GM21619 (cell line): ENCODE measurements around the gene ATF6.
"Not testable (repeated sequence)": the region's sequence is repeated elsewhere in the genome, so short reads cannot be mapped to it uniquely, and the experiment has no call there.

ENCODE experiments used
- ATAC-seq: cut with Tn5 transposase; IDR thresholded peaks from one replicate; pipeline ENCODE4 v1.9.1; 2021; ENCODE audit not compliant: unreplicated experiment

ATF6 gene

DNA sequence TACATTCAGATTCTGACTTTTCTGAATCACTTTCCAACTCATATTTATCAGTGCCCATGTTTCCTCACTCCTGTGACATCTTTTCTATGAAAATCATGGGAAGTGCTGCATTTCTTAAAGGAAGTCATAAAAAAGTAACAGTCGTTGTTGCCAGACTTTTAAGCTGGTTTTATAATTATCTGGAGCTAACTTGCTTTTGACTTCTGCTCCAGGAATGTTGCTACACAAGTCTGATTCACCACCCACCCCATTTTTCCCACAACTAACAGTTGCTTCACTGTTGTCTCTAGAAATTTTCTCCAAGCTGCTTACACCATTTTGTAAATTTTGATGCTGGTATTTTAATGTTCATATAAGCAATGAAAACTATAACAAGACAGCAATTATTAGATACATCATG, 32.6 kb upstream of the ATF6 start:
- ATAC-seq, result no peak

- ATAC-seq, result no peak
Measured at GRCh38 chr1:161735837-161736236, 30.3 kb upstream of the ATF6 start.

- no peak for ATAC-seq
Measured at GRCh38 chr1:161736335-161736969, 29.7 kb upstream of the ATF6 start.

DNA sequence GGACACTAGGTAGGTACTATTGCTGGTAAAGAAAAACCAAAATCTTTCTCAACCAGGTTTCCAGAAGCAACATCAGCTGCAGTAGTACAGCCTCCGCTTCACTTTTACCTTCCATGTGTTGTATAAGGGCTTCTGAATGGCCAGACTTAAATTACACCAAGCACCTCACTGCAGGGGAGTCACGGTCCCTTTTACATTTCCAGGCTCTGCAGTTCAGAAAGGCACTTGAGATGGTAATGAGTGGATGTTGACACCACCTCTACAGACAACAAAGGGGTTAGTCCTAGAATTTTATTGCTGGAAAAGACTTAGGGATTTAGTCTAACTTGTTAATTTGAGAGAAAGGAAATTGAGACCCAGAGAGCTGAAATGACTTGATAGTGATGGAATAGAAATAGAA, 28.5 kb upstream of the ATF6 start:
- no peak for ATAC-seq

DNA sequence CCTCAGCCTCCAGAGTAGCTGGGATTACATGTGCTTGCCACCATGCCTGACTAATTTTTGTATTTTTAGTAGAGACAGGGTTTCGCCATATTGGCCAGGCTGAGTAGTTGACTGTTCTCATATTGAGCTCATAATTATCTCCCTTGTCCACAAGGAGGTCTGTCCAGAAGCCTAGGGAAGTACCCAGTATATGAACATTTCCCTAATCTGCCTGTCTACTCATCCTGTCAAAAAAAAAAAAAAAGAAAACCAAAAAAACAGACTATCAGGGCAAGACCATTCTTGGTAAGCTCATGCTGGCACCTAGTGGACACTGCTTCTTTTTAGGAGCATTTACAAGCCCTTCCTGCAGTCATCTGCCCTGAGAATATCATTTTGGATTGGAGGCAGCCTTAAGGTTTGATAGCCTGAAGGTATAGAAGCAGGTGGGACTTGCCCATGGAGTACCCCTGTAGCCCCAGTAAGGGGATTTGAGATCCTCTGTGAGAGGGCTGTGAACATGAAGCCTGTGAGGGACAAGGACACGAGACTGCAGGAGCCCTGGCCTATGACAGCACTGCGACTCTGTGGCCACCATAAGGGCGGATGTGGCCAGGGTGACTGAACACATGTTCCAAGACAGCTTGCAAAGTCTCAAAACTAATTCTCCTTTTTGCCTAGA, 27.4 kb upstream of the ATF6 start:
- peak; percentile 69 for ATAC-seq

DNA sequence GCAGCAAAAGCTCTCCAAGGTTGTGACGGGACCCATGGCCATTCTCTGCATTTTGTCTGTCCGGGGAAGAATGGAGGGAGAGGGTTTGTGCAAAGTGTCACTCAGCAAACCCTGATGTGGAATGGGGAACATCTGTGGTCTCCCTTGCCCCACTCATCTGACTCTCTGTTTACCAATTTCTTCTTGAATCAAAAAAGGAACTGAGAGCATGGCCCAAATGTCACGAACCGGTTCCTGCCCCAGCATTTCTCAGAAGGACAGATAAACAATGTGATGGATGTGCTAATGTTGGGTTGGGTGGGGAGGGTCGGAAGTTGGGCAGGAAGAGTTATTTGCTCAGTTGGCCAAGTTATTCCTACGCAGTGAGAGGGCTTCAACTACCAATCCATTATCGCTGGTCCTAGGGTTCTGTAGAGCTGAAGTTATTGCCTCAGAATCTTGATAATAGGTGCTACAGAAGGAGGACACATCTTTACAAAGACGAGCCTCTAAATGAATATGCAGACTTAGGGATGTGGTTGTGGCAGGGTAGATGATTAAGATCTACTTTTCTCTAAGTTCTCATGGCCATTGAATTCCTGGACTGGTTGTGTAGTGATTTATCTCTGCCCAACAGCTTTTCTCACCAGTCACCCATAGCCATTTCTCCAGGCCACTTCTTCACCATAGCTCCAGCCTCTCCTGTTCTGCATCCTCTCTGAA, 26.1 kb upstream of the ATF6 start:
- ATAC-seq, result peak; percentile 22

DNA sequence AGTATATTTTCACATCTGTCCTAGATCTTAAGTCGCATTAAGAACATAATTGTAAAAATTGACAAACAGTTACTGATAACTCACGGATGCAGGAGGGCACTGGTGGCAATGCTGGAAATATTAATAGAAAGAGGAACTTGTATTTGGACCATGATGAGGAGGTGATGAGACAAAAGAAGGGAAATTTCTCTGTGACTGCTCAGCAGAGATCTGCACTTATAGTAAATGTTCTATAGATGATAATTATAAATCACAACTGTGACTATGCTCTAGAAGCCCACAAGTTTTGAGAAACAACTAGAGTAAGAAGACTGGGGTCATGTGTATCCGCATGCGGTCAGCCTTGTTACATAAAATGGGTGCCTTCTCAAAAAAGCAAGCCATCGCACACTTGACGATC, 25.2 kb upstream of the ATF6 start:
- ATAC-seq, result no peak

GRCh38 chr1:161743231-161743630, 22.9 kb upstream of the ATF6 start:
- ATAC-seq, result no peak

GRCh38 chr1:161747801-161748200, 18.3 kb upstream of the ATF6 start:
- no peak for ATAC-seq

GRCh38 chr1:161749509-161750407, 16.4 kb upstream of the ATF6 start, which contains the start of gene DUSP12:
DUSP12 (plus strand) TSS chr1:161749786; CDS start chr1:161749802, 16 bp downstream.
- ATAC-seq, result peak; percentile 97

DNA sequence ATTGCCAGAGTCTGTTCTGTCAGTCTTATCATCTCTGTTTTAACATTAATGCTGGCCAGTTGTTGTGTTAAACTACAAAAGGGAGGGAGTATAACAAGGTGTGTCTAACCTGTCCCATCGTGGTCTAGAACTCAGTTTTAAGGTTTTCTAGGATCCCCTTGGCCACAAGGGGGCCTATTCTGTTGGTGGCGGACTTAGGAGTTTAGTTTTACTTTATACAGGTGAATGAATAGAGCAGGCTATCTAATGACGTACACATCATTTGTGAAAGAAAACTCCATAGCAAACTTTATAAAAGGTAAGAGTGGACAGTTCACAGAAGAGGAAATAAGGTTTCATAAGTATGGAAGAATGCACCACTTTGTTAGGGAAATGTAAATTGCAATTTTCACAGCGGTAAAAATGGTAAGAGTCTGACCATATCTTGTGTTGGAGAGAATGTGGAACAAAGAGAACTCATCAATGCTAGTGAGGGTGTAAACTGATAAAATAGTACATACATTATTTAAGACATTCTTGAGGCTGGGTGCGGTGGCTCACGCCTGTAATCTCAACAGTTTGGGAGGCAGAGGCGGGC, 2.5 kb upstream of the ATF6 start:
- no peak for ATAC-seq

DNA sequence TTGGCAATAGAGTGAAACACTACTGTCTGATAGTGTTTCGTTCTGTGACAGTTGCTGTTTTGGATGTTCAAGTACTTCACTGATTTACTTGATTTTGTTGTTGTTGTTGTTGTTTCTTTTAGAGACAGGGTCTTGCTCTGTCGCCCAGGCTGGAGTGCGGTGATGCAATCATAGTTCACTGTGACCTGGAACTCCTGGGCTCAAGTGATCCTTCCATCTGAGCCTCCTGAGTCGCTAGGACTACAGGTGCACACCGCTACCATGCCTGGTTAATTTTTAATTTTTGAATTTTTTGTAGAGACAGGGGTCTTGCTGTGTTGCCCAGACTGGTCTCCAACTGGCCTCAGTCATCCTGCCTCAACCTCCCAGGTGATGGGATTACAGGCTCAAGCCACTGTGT, 2.3 kb downstream of the ATF6 start:
- no peak for ATAC-seq

- ATAC-seq, result no peak
Measured at GRCh38 chr1:161768986-161769672, 3.0 kb downstream of the ATF6 start.

DNA sequence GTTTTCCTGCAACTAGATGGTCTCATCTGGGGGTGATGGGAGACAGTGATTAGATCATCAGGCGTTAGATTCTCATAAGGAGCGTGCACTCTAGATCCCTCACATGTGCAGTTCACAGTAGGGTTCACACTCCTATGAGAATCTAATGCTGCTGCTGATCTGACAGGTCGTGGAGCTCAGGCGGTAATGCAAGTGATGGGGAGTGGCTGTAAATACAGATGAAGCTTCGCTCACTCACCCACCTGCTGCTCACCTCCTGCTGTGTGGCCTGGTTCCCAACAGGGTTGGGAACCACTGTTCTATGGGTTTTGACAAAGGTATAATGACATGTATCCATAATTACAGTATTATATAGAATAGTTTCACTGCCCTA, 3.5 kb downstream of the ATF6 start:
- not testable (repeated sequence) for ATAC-seq

GRCh38 chr1:161770250-161770649, 4.1 kb downstream of the ATF6 start:
- ATAC-seq, result no peak

DNA sequence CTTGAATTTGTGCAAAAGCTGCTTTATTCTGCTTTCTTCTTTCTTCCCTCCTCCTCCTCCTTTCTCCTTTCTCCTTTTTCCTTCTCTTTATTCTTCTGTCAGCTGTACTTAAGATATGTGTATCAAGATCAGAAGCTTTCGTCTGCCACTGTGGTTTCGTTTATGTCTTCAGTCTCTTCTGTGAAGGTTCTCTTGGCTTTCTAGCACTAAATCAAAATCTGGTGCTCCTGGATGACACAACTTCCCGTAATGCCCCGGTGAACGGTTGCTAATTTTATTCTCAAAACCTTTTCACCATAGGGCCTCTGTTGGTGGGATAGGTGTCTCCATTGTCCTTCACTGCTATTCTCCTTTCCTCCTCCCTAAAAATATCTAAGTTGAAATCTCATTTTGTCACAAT, 5.0 kb downstream of the ATF6 start:
- ATAC-seq, result no peak

DNA sequence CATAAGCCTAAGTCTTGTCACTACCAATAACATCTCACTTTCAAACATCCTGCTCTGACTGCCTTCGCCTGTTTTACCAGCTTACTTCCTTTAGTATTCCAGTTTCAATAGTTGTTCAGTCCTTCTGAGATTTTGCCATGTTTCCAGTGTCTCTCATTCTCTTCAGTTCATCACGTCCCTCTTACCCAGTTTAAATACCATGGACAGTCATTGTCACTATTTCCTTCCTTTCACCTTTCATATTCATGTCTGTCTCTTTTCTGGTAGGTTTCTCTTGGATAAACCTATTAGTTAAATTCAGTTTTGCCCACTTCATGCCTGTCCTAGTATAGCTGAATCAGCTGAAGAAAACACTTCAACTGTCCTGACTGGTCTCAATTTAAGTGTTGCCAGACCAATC, 5.9 kb downstream of the ATF6 start:
- ATAC-seq, result no peak

- ATAC-seq, result no peak
Measured at GRCh38 chr1:161772397-161772796, 6.3 kb downstream of the ATF6 start.

DNA sequence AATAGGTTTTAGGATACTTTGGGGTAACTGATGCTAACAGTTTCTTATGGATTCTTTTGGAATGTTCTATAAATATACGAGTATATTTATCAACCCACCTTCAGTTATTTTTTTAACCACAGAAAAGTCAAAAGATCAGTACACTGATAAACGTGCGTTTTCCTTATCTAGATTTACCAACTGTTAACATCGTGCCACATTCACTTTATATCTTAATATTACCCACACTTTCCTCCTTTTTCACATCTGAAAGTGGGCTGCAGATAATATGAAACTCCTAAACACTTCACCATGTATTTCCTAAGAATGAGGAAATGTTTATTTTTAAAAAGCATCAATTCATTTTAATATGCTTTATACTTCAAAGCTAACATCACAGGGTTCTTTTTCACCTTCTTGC, 7.7 kb downstream of the ATF6 start:
- no peak for ATAC-seq

- ATAC-seq, result no peak
Measured at GRCh38 chr1:161777261-161777660, 11.1 kb downstream of the ATF6 start.
